GM23338 (cell line): ENCODE measurements around the gene KIF5A. TPM values are rescaled to one million over a fixed set of nuclear protein-coding genes. Genes with fewer than 3 reads are reported as not detected.

Experiments
- ATAC-seq: fragments of 200-7000 bp; cut with Tn5 transposase; 3 replicates; pipeline ENCODE4 v1.9.1; 2020
- DNase-seq: peaks from one replicate; pipeline ENCODE4 v3.0.0-alpha.2; 2015; ENCODE audit warnings: low spot score
- H2AFZ ChIP-seq: fragments of 200-600 bp; sonication (generic); 2 replicates; pipeline ENCODE4 v1.8.0; 2016; ENCODE audit warnings: antibody characterized with exemption, mild to moderate bottlenecking, moderate library complexity
- H3F3A ChIP-seq: fragments of 200-600 bp; sonication (generic); replicated peaks from 2 replicates; pipeline ENCODE4 v1.8.0; 2017; ENCODE audit warnings: antibody characterized with exemption, mixed run types, low read depth
- H3K27ac ChIP-seq: fragments of 200-600 bp; sonication (generic); 2 replicates; pipeline ENCODE4 v1.6.1; 2016; ENCODE audit warnings: low read depth
- H3K27me3 ChIP-seq: fragments of 200-600 bp; sonication (generic); 2 replicates; pipeline ENCODE4 v1.8.0; 2016; ENCODE audit warnings: mild to moderate bottlenecking, mixed run types, moderate library complexity; ENCODE audit not compliant: insufficient read depth
- H3K36me3 ChIP-seq: fragments of 200-600 bp; sonication (generic); 2 replicates; pipeline ENCODE4 v1.8.0; 2016; ENCODE audit warnings: mild to moderate bottlenecking; ENCODE audit not compliant: insufficient read depth
- H3K4me1 ChIP-seq: fragments of 200-600 bp; sonication (generic); 2 replicates; pipeline ENCODE4 v1.8.0; 2016; ENCODE audit warnings: mild to moderate bottlenecking, moderate library complexity; ENCODE audit not compliant: insufficient read depth
- H3K4me2 ChIP-seq: fragments of 200-600 bp; sonication (generic); 2 replicates; pipeline ENCODE4 v1.7.1; 2017; ENCODE audit warnings: mixed run types
- H3K4me3 ChIP-seq: fragments of 200-600 bp; sonication (generic); 2 replicates; pipeline ENCODE4 v1.6.1; 2016; ENCODE audit warnings: mixed run types
- H3K79me2 ChIP-seq: fragments of 200-600 bp; sonication (generic); replicated peaks from 2 replicates; pipeline ENCODE4 v1.8.0; 2017; ENCODE audit warnings: mild to moderate bottlenecking; ENCODE audit not compliant: insufficient read depth
- H3K9me2 ChIP-seq: fragments of 200-600 bp; sonication (generic); 2 replicates; pipeline ENCODE4 v1.8.0; 2017; ENCODE audit not compliant: insufficient read depth
- H4K20me1 ChIP-seq: fragments of 200-600 bp; sonication (generic); replicated peaks from 2 replicates; pipeline ENCODE4 v1.8.0; 2017; ENCODE audit warnings: mild to moderate bottlenecking; ENCODE audit not compliant: insufficient read depth
- H3K27ac Mint-ChIP-seq: 2 replicates; pipeline ENCODE4 v1.8.0; 2020; ENCODE audit warnings: inconsistent platforms, mild to moderate bottlenecking, moderate library complexity, mixed read lengths
- H3K27me3 Mint-ChIP-seq: 3 replicates; pipeline ENCODE4 v1.8.0; 2022; ENCODE audit warnings: low read depth, mild to moderate bottlenecking, moderate library complexity, mixed read lengths, inconsistent platforms; ENCODE audit not compliant: insufficient read depth, poor library complexity
- H3K36me3 Mint-ChIP-seq: 3 replicates; pipeline ENCODE4 v1.8.0; 2021; ENCODE audit warnings: low read depth, mild to moderate bottlenecking, inconsistent platforms, moderate library complexity, mixed read lengths
- H3K4me1 Mint-ChIP-seq: 3 replicates; pipeline ENCODE4 v1.8.0; 2020; ENCODE audit warnings: mild to moderate bottlenecking, inconsistent platforms, mixed read lengths
- H3K4me3 Mint-ChIP-seq: 3 replicates; pipeline ENCODE4 v1.8.0; 2021; ENCODE audit warnings: moderate library complexity, mild to moderate bottlenecking, inconsistent platforms, mixed read lengths
- H3K9me3 Mint-ChIP-seq: 3 replicates; pipeline ENCODE4 v1.8.0; 2020; ENCODE audit warnings: moderate library complexity, mild to moderate bottlenecking, inconsistent platforms, mixed read lengths
- CREB1 ChIP-seq: fragments of 250-450 bp; sonication (Bioruptor Pico); IDR thresholded peaks from 2 replicates; pipeline ENCODE4 v1.5.0; 2020; ENCODE audit warnings: low read depth, mild to moderate bottlenecking, moderate library complexity
- CTCF ChIP-seq, 2 experiments: fragments of 200-600 bp in 1 of 2; sonication (generic) in 1 of 2; conservative IDR thresholded peaks; 2 replicates each; pipeline versions ENCODE4 v1.5.1 to v1.6.1; 2016 to 2017; ENCODE audit warnings: antibody characterized with exemption in 2 of 2, low read depth in 2 of 2, mild to moderate bottlenecking in 2 of 2, moderate library complexity in 1 of 2
- ETS1 ChIP-seq: IDR thresholded peaks from 2 replicates; pipeline ENCODE4 v1.6.1; 2016; ENCODE audit warnings: antibody characterized with exemption
- EZH2 ChIP-seq: fragments of 200-600 bp; sonication (generic); IDR thresholded peaks from one replicate; pipeline ENCODE4 v1.8.0; 2017; ENCODE audit warnings: antibody characterized with exemption, mild to moderate bottlenecking, low read depth; ENCODE audit not compliant: unreplicated experiment
- EZH2phosphoT487 ChIP-seq: fragments of 200-600 bp; sonication (generic); IDR thresholded peaks from one replicate; pipeline ENCODE4 v1.8.1; 2018; ENCODE audit warnings: antibody characterized with exemption; ENCODE audit not compliant: unreplicated experiment
- JUNB ChIP-seq: IDR thresholded peaks from one replicate; pipeline ENCODE4 v1.6.1; 2016; ENCODE audit warnings: antibody characterized with exemption; ENCODE audit not compliant: unreplicated experiment
- NANOG ChIP-seq: IDR thresholded peaks from 2 replicates; pipeline ENCODE4 v1.6.1; 2016; ENCODE audit warnings: antibody characterized with exemption, borderline replicate concordance
- POLR2AphosphoS5 ChIP-seq: IDR thresholded peaks from 2 replicates; pipeline ENCODE4 v1.6.1; 2016; ENCODE audit warnings: antibody characterized with exemption, low read depth
- REST ChIP-seq: IDR thresholded peaks from one replicate; pipeline ENCODE4 v1.6.1; 2018; ENCODE audit warnings: antibody characterized with exemption; ENCODE audit not compliant: unreplicated experiment
- STAT1 ChIP-seq: IDR thresholded peaks from one replicate; pipeline ENCODE4 v1.6.1; 2016; ENCODE audit warnings: antibody characterized with exemption; ENCODE audit not compliant: unreplicated experiment
- ZNF114 ChIP-seq: fragments of 250-450 bp; sonication (Bioruptor Pico); IDR thresholded peaks from 2 replicates; pipeline ENCODE4 v1.5.0; 2020; ENCODE audit warnings: mild to moderate bottlenecking, moderate library complexity
- ZNF331 ChIP-seq: fragments of 250-450 bp; sonication (Bioruptor Pico); IDR thresholded peaks from 2 replicates; pipeline ENCODE4 v1.5.0; 2020; ENCODE audit warnings: low read depth, mild to moderate bottlenecking, moderate library complexity
- ZNF462 ChIP-seq: fragments of 250-450 bp; sonication (Bioruptor Pico); IDR thresholded peaks from 2 replicates; pipeline ENCODE4 v1.5.0; 2020; ENCODE audit warnings: mild to moderate bottlenecking, moderate library complexity
- polyA plus RNA-seq: library from polyadenylated mRNA; unstranded; fragments of >200 nt; fragmentation: Nextera tagmentation; extraction: Ambion mirVana; gene quantifications from 2 replicates; pipeline ENCODE4 v1.2.1, GENCODE V29; 2016
- total RNA-seq: library from RNA; depleted of rRNA; stranded (reverse); fragments of >200 nt; shearing (Covaris generic); gene quantifications from 2 replicates; pipeline ENCODE4 v1.2.3, GENCODE V29; 2014

The KIF5A gene
- total and polyA plus RNA-seq, 2 experiments from 2014 or later, result 11.1 to 21.3 TPM

GRCh38 chr12:57554897-57555296 lies 5.1 kb downstream of the KIF5A start:
- Histone ChIP-seq H3F3A (peaks cover 7% of the 10 kb centered on the region; the same call in 1 of the 2 replicates), H4K20me1 (peaks cover 20% of the 10 kb centered on the region), H3K4me2 (no peak overlapping the region), H3K36me3 (no peaks in the 10 kb centered on the region), H3K4me1 (peaks cover 29% of the 10 kb centered on the region), H2AFZ (no peak overlapping the region), H3K27ac (no peak overlapping the region), H3K27me3 (no peaks in the 10 kb centered on the region), H3K9me2 (no peaks in the 10 kb centered on the region), H3K4me3 (no peak overlapping the region), H3K79me2 (peaks cover 49% of the 10 kb centered on the region)
- no peaks in the 10 kb centered on the region; the same call in 2 of the 3 replicates for H3K36me3 Mint-ChIP-seq
- H3K4me3 Mint-ChIP-seq, result no peak overlapping the region
- no peak overlapping the region for H3K27ac Mint-ChIP-seq
- H3K27me3 Mint-ChIP-seq, result peaks cover 3% of the 10 kb centered on the region
- no peaks in the 10 kb centered on the region for H3K9me3 Mint-ChIP-seq
- TF ChIP-seq ZNF462 (no peak), POLR2AphosphoS5 (no peak), JUNB (no peak), EZH2phosphoT487 (no peak), ZNF114 (CRISPR knock-in tag) (no peak), ZNF331 (CRISPR knock-in tag) (no peak), ETS1 (no peak), REST (no peak), STAT1 (no peak), EZH2 (no peak), NANOG (no peak), CREB1 (CRISPR knock-in tag) (no peak), CTCF (conservative IDR thresholded peaks at IDR 0.05; ENCODE audit: low read depth in 2 of 2) (no peak)
- ATAC-seq (no peak), DNase-seq (no peak)
- H3K4me1 Mint-ChIP-seq, result peaks cover 47% of the 10 kb centered on the region
